RCC 7860 (cell line): ENCODE measurements around the gene PDIA5.
A peak's percentile ranks its signal among the peaks of the same experiment; 100 is the strongest.

Experiments used
- DNase-seq: peaks from one replicate; pipeline ENCODE4 v3.0.0-alpha.2; 2015; ENCODE audit warnings: low spot score
- FAIRE-seq: peaks from 2 replicates; lab custom pipeline; 2012; peaks lifted over from hg19 to GRCh38; lab: Jason Lieb, UNC

The PDIA5 gene

DNA sequence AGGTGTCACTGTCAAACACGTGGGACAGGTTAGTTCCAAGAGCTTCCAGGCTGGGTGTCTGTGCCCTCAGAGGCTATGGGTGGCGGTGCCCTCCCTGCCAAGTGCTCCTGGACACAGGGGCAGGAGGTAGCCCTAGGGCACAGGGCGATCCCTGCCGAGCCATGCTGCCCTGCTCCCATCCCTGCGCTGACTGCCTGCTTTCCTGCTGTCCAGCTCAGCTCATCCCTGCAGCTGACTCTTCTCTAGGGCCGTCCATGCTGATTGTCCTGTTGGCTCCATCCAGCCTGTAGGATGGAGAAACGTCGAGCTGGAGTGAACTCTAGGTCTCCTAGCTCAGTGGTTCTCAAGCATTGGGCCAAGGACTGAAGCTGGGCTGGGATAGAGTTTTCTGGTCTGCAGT, 3.7 kb downstream of the PDIA5 start:
- FAIRE-seq (no peak), DNase-seq (no peak)

DNA sequence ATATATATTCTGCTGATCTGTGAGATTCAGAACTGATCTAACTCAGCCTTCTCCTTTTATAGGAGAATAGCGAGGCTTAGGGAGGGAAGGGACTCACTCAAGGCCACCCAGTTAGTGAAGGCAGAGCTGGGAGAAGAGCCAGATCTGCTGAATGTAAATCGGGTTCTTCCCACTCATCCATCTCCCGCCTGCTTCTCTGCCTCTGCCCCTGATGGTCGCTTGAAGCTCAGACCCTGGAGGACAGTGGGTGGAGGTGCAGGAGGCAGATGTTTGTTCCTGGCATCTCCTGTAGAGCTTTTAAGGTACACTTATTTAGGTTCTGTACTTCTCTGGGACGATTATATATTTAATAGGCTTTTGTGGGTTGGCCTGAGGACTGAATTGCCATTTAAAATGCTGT, 4.3 kb downstream of the PDIA5 start:
- no peak for DNase-seq
- no peak for FAIRE-seq

DNA sequence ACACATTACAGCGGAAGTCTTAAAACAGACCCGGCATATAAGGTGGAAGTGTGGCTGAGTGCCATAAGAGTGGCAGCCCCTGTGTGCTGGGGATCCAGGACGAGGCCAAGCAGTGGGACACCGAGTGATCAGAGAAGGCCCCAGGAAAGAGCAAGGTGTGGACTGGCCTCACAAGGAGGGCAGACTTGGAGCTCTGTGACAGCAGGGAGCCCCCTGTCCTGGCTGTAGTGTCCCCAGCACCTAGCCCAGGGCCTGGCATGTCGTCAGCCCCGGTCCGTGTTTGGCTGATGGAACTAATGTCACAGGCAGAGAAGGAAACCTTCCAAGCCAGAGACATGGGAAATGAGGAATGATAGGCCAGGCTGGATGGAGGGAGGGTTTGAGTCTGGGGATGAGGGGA, 4.8 kb downstream of the PDIA5 start:
- no peak for DNase-seq
- no peak for FAIRE-seq

DNA sequence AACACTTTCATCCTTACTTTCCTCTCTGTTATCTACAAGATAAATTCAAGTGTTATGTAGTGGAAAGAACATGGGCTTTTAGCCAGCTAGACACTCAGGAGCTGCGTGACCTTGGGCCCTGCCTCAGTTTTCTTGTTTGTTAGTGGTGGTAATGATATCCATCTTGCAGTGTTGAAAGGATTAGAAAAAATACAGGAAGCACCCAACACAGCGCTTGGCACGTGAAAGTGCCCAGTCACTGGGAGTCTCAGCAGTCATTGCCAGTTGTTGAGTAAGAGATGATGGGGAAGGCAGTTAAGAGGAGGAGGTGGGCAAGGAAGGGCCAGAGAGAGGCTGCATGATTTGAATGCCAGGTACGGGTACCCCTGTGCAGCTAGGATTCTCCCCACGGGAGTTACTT, 5.3 kb downstream of the PDIA5 start:
- DNase-seq (no peak), FAIRE-seq (no peak)

DNA sequence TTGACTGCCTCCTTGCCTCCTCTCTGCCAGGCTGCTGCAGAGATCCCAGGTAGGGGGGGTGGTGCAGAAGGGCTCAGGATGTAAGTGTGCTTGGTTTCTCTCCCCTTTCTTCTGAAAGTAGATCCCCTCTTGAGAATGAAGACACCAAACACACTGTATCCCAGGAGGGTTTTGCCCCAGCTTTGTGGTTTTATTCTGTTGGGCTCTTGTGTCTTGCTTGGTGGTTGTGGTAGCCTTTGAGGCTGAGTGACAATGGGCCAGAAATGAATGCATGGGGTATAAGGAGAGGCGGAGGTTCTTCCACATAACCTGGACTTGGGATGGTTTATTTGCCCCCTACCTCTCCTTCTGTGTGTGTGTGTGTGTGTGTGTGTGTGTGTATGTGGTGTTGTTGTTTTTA, 5.7 kb downstream of the PDIA5 start:
- DNase-seq (no peak), FAIRE-seq (no peak)

DNA sequence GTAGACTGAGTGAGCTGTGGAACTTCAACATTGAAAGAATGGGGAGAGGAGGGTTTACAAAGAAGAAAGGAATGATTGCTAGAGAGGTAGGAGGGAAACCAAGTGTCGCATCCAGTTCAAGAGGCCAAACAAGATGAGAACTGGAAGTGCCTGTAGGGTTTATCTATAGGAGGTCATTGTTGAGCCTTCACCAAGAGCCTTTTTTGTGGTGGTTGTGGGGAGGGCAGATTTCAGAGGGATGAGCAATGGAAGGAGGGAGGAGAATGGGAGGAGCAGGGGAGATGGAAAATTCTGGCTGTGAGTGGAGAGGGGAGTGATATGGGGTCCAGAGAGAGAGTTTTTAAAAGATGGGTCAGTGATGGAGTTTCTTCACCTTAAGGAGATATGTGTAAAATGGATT, 8.5 kb downstream of the PDIA5 start:
- no peak for FAIRE-seq
- no peak for DNase-seq

DNA sequence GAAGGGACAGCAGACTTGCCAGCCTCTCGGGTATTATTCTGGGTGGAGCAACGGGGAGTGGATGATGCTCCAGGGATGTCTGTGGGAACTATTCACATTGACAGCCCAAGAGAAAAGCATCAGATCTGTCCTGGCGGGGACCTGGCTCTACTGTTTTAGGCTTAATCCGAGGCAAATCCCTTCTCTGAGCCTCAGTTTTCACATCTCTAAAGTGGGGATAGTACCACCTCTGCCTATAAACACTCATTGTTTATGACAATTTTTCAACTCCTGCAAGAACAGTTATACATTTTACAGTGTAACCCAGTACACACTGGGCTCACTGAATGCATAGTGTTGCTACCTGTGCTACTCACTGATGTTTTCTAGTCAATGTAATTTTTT, 9.3 kb downstream of the PDIA5 start:
- no peak for DNase-seq
- no peak for FAIRE-seq

DNA sequence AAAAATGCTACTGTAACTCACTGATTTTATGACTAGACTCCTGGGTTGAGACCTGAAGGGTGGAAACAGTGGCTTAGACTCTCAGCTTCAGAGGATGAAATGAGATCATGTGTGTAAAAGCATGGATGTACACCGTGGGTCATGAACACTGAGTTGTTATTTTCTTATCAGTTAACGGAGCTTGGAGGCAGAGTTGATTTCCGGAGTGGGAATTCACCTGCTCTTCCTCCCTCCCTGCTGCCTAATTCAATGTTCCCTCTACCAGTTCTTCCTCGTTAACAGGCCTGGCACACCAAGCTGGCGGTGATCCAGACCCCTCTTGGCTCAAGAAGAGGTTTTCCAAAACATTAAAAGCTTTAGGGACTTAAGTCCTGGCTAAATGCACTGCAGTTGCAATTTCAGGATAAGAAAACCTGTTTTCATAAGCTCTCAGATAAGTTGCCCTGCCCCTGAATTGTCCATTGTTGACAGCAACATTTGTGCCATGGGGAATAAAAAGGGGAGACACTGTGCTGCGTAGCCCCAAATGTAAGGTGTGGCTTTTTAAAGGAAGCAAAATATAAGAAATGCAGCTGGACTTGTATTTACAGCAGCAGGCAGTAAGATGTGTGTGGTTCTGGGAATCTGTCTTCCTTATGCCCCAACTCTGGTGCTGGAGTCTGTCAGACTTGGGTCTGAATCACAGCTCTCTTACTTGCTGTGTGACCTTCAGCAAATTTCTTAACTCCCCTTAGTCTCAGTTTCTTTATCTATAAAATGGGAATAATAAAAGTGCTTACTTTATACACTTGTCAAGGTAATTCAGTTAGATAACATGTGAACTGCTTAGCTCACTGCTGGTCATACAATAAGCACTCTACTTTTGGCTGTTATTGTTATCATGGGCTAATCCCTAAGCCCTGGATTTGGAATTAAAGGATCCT, 9.9 kb downstream of the PDIA5 start:
- FAIRE-seq (no peak), DNase-seq (no peak)

DNA sequence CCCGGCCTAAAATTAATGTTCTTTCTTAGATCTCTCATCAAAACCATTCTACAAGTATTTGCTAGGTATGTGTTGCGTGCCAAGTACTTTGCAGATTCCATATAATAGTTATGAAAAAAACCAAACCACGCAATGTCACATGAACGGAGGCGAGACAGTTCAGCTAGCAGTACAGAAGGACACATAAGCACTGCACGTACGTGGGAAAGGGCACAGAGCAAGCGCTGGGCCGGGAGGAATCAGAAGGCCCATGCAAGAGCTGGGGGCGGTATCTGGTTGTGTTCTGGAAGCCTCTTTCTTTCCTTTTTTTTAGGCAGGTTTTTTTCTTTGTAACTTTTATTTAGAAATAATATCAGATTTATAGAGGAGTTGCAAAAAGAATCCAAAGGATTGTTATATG, 11.3 kb downstream of the PDIA5 start:
- FAIRE-seq (no peak), DNase-seq (no peak)

DNA sequence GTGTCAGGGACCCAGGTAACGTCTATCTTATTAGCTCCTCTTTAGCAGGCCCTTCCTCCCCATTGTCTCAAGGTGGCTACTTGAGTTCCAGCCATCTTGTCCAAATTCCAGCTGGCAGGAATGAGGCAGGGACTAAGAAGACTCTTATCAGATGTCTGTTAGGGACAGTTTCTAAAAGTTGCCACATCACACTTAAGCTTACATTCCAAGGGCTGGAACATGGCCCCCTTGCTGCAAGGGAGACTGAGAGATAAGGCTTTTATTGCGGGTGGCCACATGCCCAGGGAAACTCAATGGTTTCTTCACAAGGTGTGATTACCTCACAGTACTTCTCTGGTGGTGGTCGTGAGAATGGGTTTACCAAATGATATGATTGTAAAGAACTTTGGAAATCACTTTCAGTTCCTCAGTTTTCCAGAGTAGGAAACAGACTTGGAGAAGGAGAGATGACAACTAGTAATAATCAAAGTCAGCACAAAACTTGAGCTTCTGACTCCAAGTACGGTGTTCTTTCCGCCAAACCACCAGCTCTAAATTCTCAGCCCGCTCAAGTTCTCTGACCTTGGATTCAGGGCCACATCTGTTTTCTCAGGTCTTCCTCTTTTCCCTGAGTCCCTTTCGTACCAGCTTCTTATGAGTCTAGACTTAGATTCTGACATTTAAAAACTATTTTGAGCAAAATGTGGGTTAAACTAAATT, 14.2 kb downstream of the PDIA5 start:
- no peak for DNase-seq

DNA sequence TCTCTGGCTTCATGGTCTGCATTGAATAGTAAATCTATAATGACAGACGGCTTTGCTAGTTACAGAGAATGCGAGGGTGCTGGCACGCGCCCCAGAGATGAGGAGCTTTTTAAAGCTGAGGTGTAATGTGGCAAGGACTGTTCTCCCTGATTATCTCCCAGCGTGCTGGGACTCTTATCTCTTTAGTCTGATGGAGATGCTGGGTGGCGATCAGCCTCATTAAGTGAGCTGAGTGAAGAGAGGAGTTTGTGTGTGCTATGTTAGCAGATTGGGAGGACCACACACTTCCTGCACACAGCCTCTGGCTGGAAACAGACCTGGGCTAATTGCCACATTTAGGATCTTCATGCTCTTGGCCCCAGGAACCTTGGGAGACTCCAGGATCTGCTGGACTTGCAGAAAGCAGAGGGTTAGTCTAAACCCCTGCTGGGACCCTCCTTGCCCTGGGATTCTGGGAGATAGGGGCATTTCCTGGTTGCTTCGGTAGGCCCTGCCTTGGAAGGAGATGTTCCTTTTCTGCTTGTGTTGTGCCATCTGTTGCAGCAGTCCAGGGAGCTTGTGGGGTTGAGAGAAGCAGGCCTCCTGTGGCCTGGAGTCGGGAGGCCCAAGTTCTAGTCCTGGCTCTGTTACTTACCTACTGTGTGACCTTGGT, 15.0 kb downstream of the PDIA5 start:
- FAIRE-seq (no peak), DNase-seq (no peak)

More for the DNA sequence above, 14.2 kb downstream of the PDIA5 start:
- FAIRE-seq, result no peak

DNA sequence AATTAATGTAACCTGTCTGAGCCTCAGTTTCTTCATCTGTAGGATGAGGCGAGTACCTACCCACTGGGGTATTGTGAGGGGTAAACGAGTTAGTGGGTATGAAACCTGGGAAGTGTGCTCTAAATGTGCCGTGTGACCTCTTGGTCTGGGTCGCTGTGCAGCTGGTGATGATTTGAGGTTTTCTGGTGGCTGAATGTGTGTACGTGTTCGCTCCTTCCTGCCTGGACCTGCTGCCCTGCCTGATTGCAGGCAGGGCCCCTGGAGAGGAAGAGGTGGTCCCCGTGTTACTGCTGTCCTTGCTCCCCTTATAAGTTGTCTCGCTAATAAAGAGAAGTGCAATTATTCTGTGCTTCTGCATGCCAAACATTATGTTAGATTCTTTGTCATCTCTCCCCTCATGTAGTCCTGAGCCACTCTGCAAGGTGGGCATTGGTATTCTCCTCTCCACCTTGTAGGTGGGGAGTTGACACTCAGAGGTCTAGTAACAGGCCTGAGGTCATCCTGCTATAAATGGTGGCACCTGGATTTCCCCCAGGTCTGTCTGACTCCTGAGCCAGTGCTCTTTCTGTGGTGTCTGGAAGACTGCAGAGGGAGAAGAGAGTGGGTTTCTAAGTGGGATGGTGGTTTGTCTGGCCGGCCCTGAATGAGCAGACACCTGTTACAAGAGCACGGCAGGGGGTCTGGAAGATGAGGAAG, 15.7 kb downstream of the PDIA5 start:
- DNase-seq, result no peak
- FAIRE-seq, result no peak

DNA sequence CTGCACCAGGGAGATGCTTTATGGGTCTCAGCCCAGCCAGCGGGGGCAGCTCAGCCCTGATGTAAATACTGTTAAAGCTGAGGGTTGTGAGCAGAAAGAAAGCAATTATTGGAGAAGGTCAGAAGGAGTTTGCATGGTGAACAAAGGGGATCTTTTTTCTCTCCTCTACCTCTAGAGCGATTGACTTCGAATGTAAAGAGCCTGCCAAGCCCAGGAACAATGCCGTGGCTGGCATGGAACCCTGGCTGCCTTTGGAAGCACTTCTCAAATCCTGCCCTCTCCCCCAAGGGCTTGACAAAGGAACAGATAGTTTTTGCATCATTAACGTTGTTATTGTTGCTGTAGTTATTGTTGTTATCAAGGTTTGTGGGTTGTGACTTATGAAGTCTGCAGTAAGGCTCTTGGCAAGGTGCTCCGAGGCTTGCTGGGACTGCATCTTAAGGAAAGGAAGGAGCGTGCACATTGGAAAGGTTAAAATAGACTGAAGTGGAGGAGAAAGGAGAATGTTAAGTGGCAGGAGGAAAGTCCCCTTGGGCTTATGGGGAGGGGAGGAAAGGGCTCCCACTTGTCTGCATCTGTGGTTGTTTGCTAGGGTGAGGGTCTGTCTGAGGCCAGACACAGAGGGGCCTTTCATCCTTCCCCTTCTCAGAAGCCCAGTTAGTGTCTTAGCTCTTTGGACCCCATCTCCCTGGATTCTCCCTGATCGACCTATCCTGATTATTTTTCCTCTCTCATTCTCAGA, 16.7 kb downstream of the PDIA5 start:
- no peak for DNase-seq
- no peak for FAIRE-seq

DNA sequence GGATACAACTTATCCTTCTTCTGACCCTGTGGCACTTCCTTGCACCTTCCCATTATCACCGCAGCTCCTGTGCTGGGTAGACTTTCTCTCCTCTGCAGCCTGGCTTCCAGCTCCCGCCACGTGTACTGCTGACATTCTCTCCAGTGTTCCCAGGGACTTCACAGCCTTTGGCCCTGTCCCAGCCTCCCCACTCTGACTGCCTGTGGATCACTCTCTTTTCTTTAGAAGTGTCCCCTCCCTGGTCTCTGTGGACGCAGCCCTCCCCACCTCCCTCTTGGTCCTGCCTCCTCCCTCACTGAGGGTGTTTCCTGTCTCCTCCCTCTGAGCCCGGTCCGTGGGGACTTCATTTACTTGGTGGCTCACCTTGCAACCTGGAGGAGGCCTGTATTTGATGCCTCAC, 17.4 kb downstream of the PDIA5 start:
- DNase-seq (no peak), FAIRE-seq (no peak)

DNA sequence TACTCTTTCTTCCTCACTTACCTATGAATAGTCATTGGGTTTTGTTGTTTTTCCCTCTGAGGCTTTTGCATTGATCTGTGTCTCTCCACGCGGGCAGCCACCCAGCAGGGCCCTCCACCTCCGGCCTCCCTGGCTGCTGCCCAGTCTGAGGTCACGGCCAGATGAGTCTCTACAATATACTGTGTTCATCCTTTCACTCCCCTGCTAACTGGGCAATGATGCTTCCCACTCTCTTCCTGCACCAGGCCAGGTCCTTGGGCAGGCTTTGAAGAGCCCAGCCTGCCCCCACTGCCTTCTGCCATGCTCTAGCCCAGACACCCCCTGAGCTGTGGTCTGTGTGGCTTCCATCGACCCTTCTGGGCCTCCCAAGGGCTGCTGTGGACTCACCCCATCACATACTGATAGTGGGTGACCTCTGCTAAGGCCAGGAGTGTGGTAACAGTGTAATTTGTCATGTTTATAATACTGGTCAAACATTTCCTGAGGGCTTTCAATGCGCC, 18.0 kb downstream of the PDIA5 start:
- FAIRE-seq (peak; percentile 82), DNase-seq (peak; percentile 71)

DNA sequence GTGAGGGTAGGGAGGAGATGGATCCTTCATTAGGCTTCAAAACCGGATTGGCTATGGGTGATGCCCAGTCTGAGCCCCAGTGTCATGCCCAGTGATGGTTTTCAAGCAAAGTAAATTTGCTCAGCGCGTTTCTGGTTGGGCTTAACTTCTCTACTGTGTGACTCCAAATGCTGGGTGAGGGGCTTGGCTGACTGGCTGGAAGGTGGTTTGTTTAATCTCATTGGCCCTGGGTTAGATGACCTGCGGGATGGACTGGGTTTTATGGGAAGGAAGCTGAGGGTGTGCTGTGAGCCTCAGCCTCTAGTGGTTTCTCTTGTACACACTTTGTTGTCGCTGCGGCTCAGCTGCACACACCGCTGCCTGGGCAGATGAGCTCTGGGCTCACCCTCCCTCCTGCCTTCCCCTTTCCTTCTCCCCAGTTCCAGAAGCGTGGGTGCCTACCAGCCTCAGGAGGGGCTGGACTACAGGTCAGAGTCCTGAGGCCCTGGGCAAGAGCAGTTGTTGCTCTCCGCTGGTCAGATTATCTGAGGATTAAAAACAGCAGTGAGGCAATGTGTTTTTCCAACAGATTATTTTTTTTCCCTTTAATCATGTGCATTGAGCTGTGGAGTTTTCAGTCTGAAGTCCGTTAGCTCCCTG, 18.6 kb downstream of the PDIA5 start:
- FAIRE-seq, result no peak
- DNase-seq, result no peak

DNA sequence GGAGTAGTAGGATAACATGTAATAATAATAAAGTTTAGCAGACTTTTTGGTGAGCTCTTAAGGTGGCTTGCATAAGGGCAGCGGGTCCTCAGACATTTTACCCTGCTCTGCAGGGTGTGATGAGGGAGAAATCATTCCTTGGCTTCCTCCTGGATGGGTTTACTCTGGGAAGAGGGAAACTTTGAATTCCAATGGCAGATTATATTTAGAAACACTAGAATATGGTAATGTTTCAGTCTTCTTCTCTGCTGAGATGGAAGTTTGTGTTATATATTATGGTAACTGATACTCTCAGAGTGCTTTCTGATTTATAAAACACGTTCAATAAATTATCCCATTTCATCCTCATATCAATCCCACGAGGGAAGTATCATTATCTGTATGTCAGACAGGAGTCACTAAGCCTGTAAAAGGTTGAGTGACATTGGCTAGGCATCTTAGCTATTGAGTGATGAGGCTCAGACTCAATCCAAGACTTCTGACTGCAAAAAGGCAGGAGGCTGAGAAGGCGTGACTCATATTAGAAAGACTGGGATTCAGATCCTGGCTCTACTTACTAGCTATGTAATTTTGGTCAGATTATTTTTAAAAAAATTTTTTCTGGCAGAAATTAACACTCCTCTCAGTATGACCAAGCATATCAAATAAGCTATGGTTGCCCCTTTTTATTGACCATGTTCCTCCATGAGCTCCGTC, 19.3 kb downstream of the PDIA5 start:
- FAIRE-seq (peak; percentile 53), DNase-seq (no peak)

DNA sequence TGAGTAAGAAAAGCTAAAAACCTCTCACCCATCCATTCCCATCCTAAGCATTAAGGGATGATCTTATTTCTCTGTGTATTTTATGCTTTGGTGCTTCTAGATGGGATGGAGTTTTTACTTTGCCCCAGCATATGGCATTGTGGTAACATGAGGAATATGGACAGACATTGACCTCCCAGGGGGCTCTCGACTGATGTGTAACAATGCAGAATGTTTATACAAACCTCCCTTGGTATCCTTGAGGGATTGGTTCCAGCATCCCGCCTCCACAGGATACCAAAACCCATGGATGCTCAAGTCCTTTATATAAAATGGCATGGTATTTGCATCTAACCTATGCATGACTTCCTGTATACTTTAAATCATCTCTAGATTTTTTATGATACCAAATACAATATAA, 21.6 kb downstream of the PDIA5 start:
- FAIRE-seq, result no peak
- DNase-seq, result no peak

DNA sequence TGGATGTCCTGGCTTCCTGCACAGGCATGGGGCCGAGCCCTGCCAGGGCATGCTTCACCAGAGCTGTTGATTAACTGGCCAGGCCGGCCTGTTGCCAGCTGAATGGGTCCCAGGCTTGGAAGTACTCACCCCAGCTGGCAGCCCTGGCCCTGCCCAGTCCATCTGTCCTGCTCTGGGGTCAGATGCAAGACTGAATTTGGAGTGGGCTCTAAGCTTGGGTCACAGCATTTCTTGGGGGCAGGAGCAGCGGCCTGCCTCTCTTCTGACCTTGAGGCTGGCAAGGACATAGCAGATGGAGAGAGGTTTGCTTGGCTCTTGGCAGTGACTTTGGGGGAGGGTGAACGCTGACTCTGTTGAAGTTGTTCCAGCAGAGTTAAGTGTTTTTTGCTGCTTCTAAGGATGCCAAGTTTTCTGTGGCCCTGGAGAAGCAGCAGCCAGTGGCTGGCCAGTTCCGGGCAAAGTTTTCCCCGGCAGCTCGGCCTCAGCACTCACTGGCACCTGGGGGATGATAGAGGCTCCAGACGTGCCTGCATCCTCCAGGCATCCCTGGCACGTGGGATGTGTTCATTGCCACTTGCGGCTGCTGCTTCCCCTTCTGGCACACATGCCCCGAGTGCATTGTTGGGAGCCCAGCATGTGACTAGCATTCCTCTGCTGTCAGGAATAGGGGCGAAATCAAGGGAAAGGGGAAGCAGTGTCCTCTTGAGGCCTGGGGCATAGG, 22.9 kb downstream of the PDIA5 start:
- FAIRE-seq, result peak; percentile 33
- DNase-seq, result no peak
